Measurements from ENCODE around the gene GSTA3. TPM values are rescaled to one million over a fixed set of nuclear protein-coding genes. Genes with fewer than 3 reads are reported as not detected.

GSTA3 gene
- total RNA-seq (2014; rRNA removed): not detected in 2 replicates
- not detected for Bru-seq, nascent RNA
- percentile 6 among the genes with signal in this experiment for BruChase-seq, experiment 1, labeled RNA remaining after a 6-hour chase
- BruChase-seq, experiment 2, labeled RNA remaining after a 2-hour chase: not detected
- long read RNA-seq: 0 reads

DNA sequence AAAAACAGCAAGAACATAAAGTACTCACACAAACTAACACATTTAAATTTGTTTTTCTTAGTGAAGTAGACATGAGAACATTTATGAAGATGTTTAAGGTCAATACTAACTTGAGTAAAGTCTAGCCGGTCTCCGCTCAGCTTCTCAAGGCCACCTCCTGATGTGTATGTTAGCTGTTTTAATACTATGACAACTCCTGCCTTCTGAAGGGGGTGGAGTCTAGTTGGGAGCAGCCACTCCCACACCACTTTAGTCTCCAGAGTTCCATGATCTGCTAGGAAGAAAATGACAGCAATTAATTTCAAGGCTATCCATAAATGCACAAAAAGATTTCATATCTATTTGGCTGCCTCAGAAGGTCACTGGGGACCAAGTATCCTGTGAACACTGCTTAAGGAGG is at the start of gene GSTA3:
TSS of gene GSTA3 (minus strand) at position 168 of the 400 bp plus-strand sequence. CDS start 3,864 bp downstream, outside the sequence.
- BruUV-seq (replicated peaks): no TSS peak
- Histone ChIP-seq H3K9ac (ENCODE audit: low read length) (no peak within 1 kb of the TSS), H3K9me2 (replicated peaks; ENCODE audit: low read length) (no peaks in the 10 kb centered on the region), H2AFZ (ENCODE audit: low read length) (no peak within 1 kb of the TSS), H4K20me1 (ENCODE audit: low read length) (no peaks in the 10 kb centered on the region), H3K4me3 (ENCODE audit: low read length) (no peak within 1 kb of the TSS), H3K4me1 (ENCODE audit: insufficient read depth, low read length) (peaks cover 23% of the 10 kb centered on the region; the same call in 1 of the 2 replicates), H3K36me3 (ENCODE audit: low read depth, low read length) (no peaks in the 10 kb centered on the region), H3K79me2 (ENCODE audit: low read length) (no peaks in the 10 kb centered on the region), H3K9me3 (ENCODE audit: low read length) (no peaks in the 10 kb centered on the region), H3K27me3 (ENCODE audit: low read length) (no peaks in the 10 kb centered on the region), H3K27ac (ENCODE audit: low read length) (no peak within 1 kb of the TSS), H3F3A (ENCODE audit: low read length, unreplicated experiment) (no peaks in the 10 kb centered on the region), H3K4me2 (ENCODE audit: low read length) (no peak within 1 kb of the TSS)
- DNase-seq (no peak), ATAC-seq (peak; percentile 25; the same call in 1 of the 2 replicates)
- TF ChIP-seq, protein P1, sequence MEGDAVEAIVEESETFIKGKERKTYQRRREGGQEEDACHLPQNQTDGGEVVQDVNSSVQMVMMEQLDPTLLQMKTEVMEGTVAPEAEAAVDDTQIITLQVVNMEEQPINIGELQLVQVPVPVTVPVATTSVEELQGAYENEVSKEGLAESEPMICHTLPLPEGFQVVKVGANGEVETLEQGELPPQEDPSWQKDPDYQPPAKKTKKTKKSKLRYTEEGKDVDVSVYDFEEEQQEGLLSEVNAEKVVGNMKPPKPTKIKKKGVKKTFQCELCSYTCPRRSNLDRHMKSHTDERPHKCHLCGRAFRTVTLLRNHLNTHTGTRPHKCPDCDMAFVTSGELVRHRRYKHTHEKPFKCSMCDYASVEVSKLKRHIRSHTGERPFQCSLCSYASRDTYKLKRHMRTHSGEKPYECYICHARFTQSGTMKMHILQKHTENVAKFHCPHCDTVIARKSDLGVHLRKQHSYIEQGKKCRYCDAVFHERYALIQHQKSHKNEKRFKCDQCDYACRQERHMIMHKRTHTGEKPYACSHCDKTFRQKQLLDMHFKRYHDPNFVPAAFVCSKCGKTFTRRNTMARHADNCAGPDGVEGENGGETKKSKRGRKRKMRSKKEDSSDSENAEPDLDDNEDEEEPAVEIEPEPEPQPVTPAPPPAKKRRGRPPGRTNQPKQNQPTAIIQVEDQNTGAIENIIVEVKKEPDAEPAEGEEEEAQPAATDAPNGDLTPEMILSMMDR (conservative IDR thresholded peaks at IDR 0.05; ENCODE audit: low read depth, low read length): no peak
- TF ChIP-seq EZH2phosphoT487 (IDR thresholded peaks at IDR 0.05; ENCODE audit: borderline replicate concordance, low read length) (no peak), EZH2 (IDR thresholded peaks at IDR 0.05; ENCODE audit: low read length, unreplicated experiment) (no peak)
- intact Hi-C loops (cut with micrococcal nuclease): no loop called here
- POLR2A ChIA-PET (ENCODE audit: unreplicated experiment): no interaction called here
- CTCF ChIA-PET: no interaction called here

DNA sequence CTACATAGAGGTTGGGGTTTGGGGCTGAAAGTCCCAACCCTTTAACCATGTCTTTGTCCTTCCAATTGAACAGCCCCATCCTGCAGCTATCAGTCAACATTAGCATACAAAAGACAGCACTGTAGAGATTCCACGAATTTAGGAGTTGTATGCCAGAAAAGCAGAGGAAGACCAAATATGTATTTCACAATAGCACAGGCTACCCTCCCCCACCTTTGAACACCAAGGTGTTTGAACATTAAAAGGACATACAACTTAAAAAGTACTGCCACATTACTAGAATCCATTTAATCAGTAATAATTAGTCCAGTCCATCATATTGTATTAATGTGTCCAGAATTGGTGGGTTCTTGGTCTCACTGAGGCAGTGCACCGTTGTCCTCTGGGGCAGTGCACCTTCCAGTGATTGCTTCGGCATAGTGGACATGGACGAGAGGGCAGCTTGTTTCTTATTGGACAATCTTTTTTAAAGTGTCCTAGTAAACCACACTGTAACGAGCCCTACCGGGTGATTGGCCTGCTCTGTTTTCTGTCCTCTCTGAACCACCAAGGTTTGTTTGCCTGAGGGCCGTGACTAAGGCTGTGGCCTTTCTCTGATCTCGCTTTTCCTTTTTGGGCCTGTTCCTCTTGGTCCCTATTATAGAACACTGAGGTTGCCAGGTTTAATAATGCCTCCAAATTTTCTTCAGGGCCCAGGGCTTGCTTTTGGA is 49.2 kb upstream of the GSTA3 start:
- Histone ChIP-seq H3K9ac (ENCODE audit: low read length) (no peak overlapping the region), H4K20me1 (ENCODE audit: low read length) (no peaks in the 10 kb centered on the region), H3K4me1 (ENCODE audit: insufficient read depth, low read length) (peaks cover 16% of the 10 kb centered on the region), H3F3A (ENCODE audit: low read length, unreplicated experiment) (no peaks in the 10 kb centered on the region), H3K27ac (ENCODE audit: low read length) (no peak overlapping the region), H3K4me3 (ENCODE audit: low read length) (no peak overlapping the region), H3K4me2 (ENCODE audit: low read length) (no peak overlapping the region), H2AFZ (ENCODE audit: low read length) (no peak overlapping the region), H3K36me3 (ENCODE audit: low read depth, low read length) (no peaks in the 10 kb centered on the region), H3K27me3 (ENCODE audit: low read length) (no peaks in the 10 kb centered on the region), H3K9me3 (ENCODE audit: low read length) (no peaks in the 10 kb centered on the region), H3K79me2 (ENCODE audit: low read length) (no peaks in the 10 kb centered on the region), H3K9me2 (replicated peaks; ENCODE audit: low read length) (no peaks in the 10 kb centered on the region)
- BruUV-seq (replicated peaks): no TSS peak
- POLR2A ChIA-PET (ENCODE audit: unreplicated experiment): no interaction called here
- intact Hi-C loops (cut with micrococcal nuclease): no loop called here
- TF ChIP-seq, protein P1 (conservative IDR thresholded peaks at IDR 0.05; ENCODE audit: low read depth, low read length): no peak
- CTCF ChIA-PET: no interaction called here
- ATAC-seq (no peak), DNase-seq (peak; percentile 44)

DNA sequence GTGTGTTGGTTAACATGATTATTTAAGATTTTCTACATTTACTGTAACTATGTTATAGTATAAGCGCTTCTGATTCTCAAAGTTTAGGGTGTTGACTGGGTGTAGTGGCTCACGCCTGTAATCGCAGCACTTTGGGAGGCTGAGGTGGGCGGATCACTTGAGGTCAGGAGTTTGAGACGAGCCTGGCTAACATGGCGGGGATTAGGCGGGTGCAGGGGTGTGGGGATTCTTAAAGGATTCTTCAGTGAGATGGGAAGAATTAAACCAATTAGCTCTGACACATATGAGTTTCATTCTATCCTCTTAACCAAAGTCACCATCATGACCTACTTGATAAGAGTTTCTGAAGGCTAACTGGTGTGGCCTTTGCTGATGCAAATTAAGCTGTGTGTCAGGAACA is 46.4 kb upstream of the GSTA3 start:
- no peaks in the 10 kb centered on the region for H3K9me2 ChIP-seq (replicated peaks; ENCODE audit: low read length)
- H3K27ac ChIP-seq (ENCODE audit: low read length): no peak overlapping the region
- no peak overlapping the region for H3K4me2 ChIP-seq (ENCODE audit: low read length)
- ChIA-PET CTCF (no interaction called here), POLR2A (ENCODE audit: unreplicated experiment) (no interaction called here)
- H3K4me1 ChIP-seq (ENCODE audit: insufficient read depth, low read length): peaks cover 18% of the 10 kb centered on the region
- BruUV-seq (replicated peaks): no TSS peak
- no peaks in the 10 kb centered on the region for H3F3A ChIP-seq (ENCODE audit: low read length, unreplicated experiment)
- DNase-seq: no peak
- no peaks in the 10 kb centered on the region for H3K9me3 ChIP-seq (ENCODE audit: low read length)
- H3K4me3 ChIP-seq (ENCODE audit: low read length): no peak overlapping the region
- H3K79me2 ChIP-seq (ENCODE audit: low read length): no peaks in the 10 kb centered on the region
- no peaks in the 10 kb centered on the region for H3K27me3 ChIP-seq (ENCODE audit: low read length)
- ATAC-seq: no peak
- no peak overlapping the region for H2AFZ ChIP-seq (ENCODE audit: low read length)
- intact Hi-C loops (cut with micrococcal nuclease): no loop called here
- H3K36me3 ChIP-seq (ENCODE audit: low read depth, low read length): no peaks in the 10 kb centered on the region
- H3K9ac ChIP-seq (ENCODE audit: low read length): no peak overlapping the region
- TF ChIP-seq EZH2 (IDR thresholded peaks at IDR 0.05; ENCODE audit: low read length, unreplicated experiment): no peak
- TF ChIP-seq, protein P1 (conservative IDR thresholded peaks at IDR 0.05; ENCODE audit: low read depth, low read length): no peak
- TF ChIP-seq EZH2phosphoT487 (IDR thresholded peaks at IDR 0.05; ENCODE audit: borderline replicate concordance, low read length): no peak
- H4K20me1 ChIP-seq (ENCODE audit: low read length): no peaks in the 10 kb centered on the region

Data from PC-3 (cell line).